Muscle of leg (tissue), 11 donors: ENCODE data around the gene BSG. TPM values are rescaled to one million over a fixed set of nuclear protein-coding genes. Genes with fewer than 3 reads are reported as not detected.
"Not testable (repeated sequence)": the region's sequence is repeated elsewhere in the genome, so short reads cannot be mapped to it uniquely, and the experiment has no call there.

Experiments used
- DNase-seq: peaks from one replicate; pipeline ENCODE4 v3.0.0; 2013
- H3K27ac ChIP-seq: one replicate; pipeline ENCODE4 v1.5.1; 2013; ENCODE audit warnings: mild to moderate bottlenecking, low read length, control low read depth
- H3K27me3 ChIP-seq: one replicate; pipeline ENCODE4 v1.6.1; 2013; ENCODE audit warnings: low read length; ENCODE audit not compliant: control insufficient read depth, insufficient read depth
- H3K36me3 ChIP-seq: one replicate; pipeline ENCODE4 v1.6.1; 2013; ENCODE audit warnings: low read length; ENCODE audit not compliant: control insufficient read depth, insufficient read depth
- H3K4me1 ChIP-seq: one replicate; pipeline ENCODE4 v1.6.1; 2013; ENCODE audit warnings: low read length; ENCODE audit not compliant: control insufficient read depth, insufficient read depth
- H3K4me3 ChIP-seq: one replicate; pipeline ENCODE4 v1.5.1; 2013; ENCODE audit warnings: low read length, control low read depth
- H3K9me3 ChIP-seq: replicated peaks from 2 replicates; pipeline ENCODE4 v1.6.1; 2013; ENCODE audit warnings: low read depth, low read length; ENCODE audit not compliant: control insufficient read depth
- WGBS: methylation state at CpG from one replicate; pipeline ENCODE4 v1.1.5; 2013; ENCODE audit warnings: missing lambda C conversion rate; ENCODE audit not compliant: insufficient coverage; 5-methylcytosine and 5-hydroxymethylcytosine counted together
- polyA plus RNA-seq, 8 donors: library from polyadenylated mRNA; unstranded; fragments of 120-200 nt; gene quantifications; one replicate each; pipeline versions ENCODE4 v1.2.1 to v1.2.3, GENCODE V29; 2013; ENCODE audit warnings: inconsistent platforms in 1 of 8, low replicate concordance in 1 of 8; ENCODE audit not compliant: insufficient read length in 8 of 8, insufficient read depth in 1 of 8
- total RNA-seq: library from RNA; stranded (reverse); fragments of 120-200 nt; gene quantifications from one replicate; pipeline ENCODE4 v1.2.4, GENCODE V29; 2013

The BSG gene
- total and polyA plus RNA-seq, 9 donors: 160 to 260 (median 221) TPM

GRCh38 chr19:594265-594870, 22.0 kb downstream of the BSG start:
- 56% methylated on average over 16 of the region's 24 CpGs for WGBS
- H3K36me3 ChIP-seq: no peaks in the 10 kb centered on the region
- no peak overlapping the region for H3K27ac ChIP-seq
- no peak overlapping the region for H3K4me3 ChIP-seq
- H3K27me3 ChIP-seq: peaks cover 75% of the 10 kb centered on the region
- peaks cover under 1% of the 10 kb centered on the region for H3K4me1 ChIP-seq
- no peaks in the 10 kb centered on the region for H3K9me3 ChIP-seq
- DNase-seq: no peak

- H3K36me3 ChIP-seq: no peaks in the 10 kb centered on the region
- no peak overlapping the region for H3K27ac ChIP-seq
- H3K4me1 ChIP-seq: no peaks in the 10 kb centered on the region
- H3K27me3 ChIP-seq: peaks cover 72% of the 10 kb centered on the region
- no peak for DNase-seq
- WGBS: 47% methylated on average over 30 of the region's 42 CpGs
- no peak overlapping the region for H3K4me3 ChIP-seq
- no peaks in the 10 kb centered on the region for H3K9me3 ChIP-seq
Measured at GRCh38 chr19:595326-596262, 23.2 kb downstream of the BSG start.

GRCh38 chr19:596263-596655, 23.9 kb downstream of the BSG start:
- 60% methylated on average over 14 of the region's 16 CpGs for WGBS
- H3K4me1 ChIP-seq: no peaks in the 10 kb centered on the region
- no peaks in the 10 kb centered on the region for H3K9me3 ChIP-seq
- no peak overlapping the region for H3K27ac ChIP-seq
- no peak for DNase-seq
- no peaks in the 10 kb centered on the region for H3K36me3 ChIP-seq
- H3K27me3 ChIP-seq: peaks cover 65% of the 10 kb centered on the region
- H3K4me3 ChIP-seq: no peak overlapping the region

- H3K4me3 ChIP-seq: no peak overlapping the region
- H3K27me3 ChIP-seq: peaks cover 51% of the 10 kb centered on the region
- H3K27ac ChIP-seq: no peak overlapping the region
- no peaks in the 10 kb centered on the region for H3K9me3 ChIP-seq
- WGBS: 69% methylated on average over 16 of the region's 18 CpGs
- no peaks in the 10 kb centered on the region for H3K36me3 ChIP-seq
- H3K4me1 ChIP-seq: no peaks in the 10 kb centered on the region
- no peak for DNase-seq
Measured at GRCh38 chr19:597406-598315, 25.3 kb downstream of the BSG start.

- H3K36me3 ChIP-seq: no peaks in the 10 kb centered on the region
- DNase-seq: no peak
- no peaks in the 10 kb centered on the region for H3K9me3 ChIP-seq
- no peaks in the 10 kb centered on the region for H3K4me1 ChIP-seq
- H3K4me3 ChIP-seq: no peak overlapping the region
- peaks cover 16% of the 10 kb centered on the region for H3K27me3 ChIP-seq
- no peak overlapping the region for H3K27ac ChIP-seq
- WGBS: 90% methylated on average over 27 of the region's 28 CpGs
Measured at GRCh38 chr19:601310-601709, 28.9 kb downstream of the BSG start.

GRCh38 chr19:601790-602189, 29.4 kb downstream of the BSG start:
- no peak for DNase-seq
- no peaks in the 10 kb centered on the region for H3K4me1 ChIP-seq
- H3K27ac ChIP-seq: no peak overlapping the region
- no peaks in the 10 kb centered on the region for H3K9me3 ChIP-seq
- peaks cover 11% of the 10 kb centered on the region for H3K27me3 ChIP-seq
- H3K36me3 ChIP-seq: no peaks in the 10 kb centered on the region
- WGBS: 83% methylated on average over 19 of the region's 25 CpGs
- H3K4me3 ChIP-seq: no peak overlapping the region

- H3K4me3 ChIP-seq: no peak overlapping the region
- WGBS: 84% methylated on average over 24 of the region's 35 CpGs
- H3K4me1 ChIP-seq: no peaks in the 10 kb centered on the region
- no peak overlapping the region for H3K27ac ChIP-seq
- H3K27me3 ChIP-seq: peaks cover 6% of the 10 kb centered on the region
- H3K9me3 ChIP-seq: no peaks in the 10 kb centered on the region
- H3K36me3 ChIP-seq: no peaks in the 10 kb centered on the region
- DNase-seq: no peak
Measured at GRCh38 chr19:602391-603301, 30.2 kb downstream of the BSG start.

GRCh38 chr19:603302-603639, 30.9 kb downstream of the BSG start:
- not testable (repeated sequence) for H3K27me3 ChIP-seq, H3K9me3 ChIP-seq, H3K4me1 ChIP-seq, H3K27ac ChIP-seq, H3K4me3 ChIP-seq, H3K36me3 ChIP-seq, DNase-seq
- WGBS: 88% methylated on average over 11 of the region's 13 CpGs

GRCh38 chr19:603779-604178, 31.4 kb downstream of the BSG start:
- not testable (repeated sequence) for H3K36me3 ChIP-seq, H3K4me3 ChIP-seq, H3K27me3 ChIP-seq, H3K9me3 ChIP-seq, H3K4me1 ChIP-seq, H3K27ac ChIP-seq, DNase-seq
- 96% methylated on average over 13 of the region's 20 CpGs for WGBS
